ENCODE data around the gene RUNDC1.

RUNDC1 gene

DNA sequence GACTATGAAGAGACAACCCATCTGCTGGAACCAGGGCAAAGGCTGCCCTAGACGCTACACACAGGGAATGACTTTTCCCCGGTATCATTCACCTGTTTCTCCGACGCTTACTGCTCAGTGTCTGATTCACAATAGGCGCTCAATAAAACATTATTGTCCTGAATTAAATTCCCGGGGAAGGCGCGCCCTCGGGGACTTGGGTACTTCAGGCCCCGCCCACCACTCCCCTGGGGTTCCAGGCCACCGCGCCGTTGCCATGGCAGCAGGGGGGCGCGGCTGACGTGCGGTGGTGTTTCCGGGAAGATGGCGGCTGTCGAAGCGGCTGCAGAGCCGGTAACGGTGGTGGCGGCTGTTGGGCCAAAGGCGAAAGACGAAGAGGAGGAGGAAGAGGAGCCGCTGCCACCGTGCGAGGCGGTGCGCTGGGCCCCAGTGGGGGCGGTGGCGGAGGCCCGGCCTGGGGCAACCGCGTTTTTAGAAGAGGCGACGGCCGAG, at the start of gene RUNDC1:
Gene RUNDC1, plus strand, starts transcription at position 292 of the 492 bp plus-strand sequence. Its CDS starts 12 bp downstream, at position 304.
- no peaks in the 10 kb centered on the region for H3K27me3 ChIP-seq (replicated peaks; ENCODE audit: control insufficient read depth, insufficient read depth, low read length)
- peak within 1 kb of the TSS; percentile 85 for H3K9ac ChIP-seq (ENCODE audit: low read length)
- H3K9me3 ChIP-seq (ENCODE audit: control insufficient read depth, low read length): no peaks in the 10 kb centered on the region
- no peaks in the 10 kb centered on the region for H3K36me3 ChIP-seq (ENCODE audit: control insufficient read depth, insufficient read depth, low read length, severe bottlenecking)
- DNase-seq (ENCODE audit: low read depth): peak; percentile 97
- H3K4me3 ChIP-seq (ENCODE audit: low read length): peak within 1 kb of the TSS; percentile 90
- H3K4me1 ChIP-seq (ENCODE audit: control insufficient read depth, insufficient read depth, low read length): peaks cover 30% of the 10 kb centered on the region

DNA sequence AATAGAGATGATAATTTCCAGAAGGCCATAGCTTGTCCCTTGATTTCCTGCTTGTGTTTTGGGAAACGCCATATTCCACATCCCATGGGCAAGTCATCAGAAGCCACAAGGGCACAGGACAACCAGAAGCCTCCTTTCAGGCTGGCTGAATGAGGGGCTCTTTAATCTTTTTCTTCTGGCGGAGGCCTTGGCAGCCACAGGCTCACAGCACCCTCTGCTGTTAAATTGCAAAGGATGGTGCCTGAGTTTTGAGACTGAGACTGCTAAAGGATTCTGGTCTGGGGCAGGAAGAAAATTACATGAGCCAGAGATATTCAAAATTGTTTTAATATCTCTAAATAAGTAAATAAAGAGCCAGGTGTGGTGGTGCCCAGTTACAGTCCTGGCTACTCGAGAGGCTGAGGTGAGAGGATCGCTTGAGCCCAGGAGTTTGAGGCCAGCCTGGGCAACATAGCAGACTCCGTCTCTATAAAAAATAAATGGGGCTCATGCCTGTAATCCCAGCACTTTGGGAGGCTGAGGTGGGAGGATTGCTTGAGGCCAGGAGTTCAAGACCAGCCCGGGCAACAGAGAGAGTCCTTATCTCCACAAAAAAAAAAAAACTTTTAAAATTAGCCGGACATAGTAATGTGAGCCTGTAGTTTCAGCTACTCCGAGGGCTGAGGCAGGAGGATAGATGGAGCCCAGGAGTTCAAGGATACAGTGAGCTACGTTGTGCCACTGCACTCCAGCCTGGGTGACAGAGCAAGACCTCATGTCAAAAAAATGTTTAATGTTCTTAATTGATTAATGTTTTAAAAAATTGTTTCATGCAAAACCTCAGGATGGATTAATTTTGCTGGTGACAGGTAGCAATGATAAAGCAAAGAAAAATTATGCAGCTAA, 42.4 kb upstream of the RUNDC1 start:
- H3K27me3 ChIP-seq (replicated peaks; ENCODE audit: control insufficient read depth, insufficient read depth, low read length): peaks cover 9% of the 10 kb centered on the region
- H3K9me3 ChIP-seq (ENCODE audit: control insufficient read depth, low read length): no peaks in the 10 kb centered on the region
- H3K4me1 ChIP-seq (ENCODE audit: control insufficient read depth, insufficient read depth, low read length): no peaks in the 10 kb centered on the region
- H3K9ac ChIP-seq (ENCODE audit: low read length): no peak overlapping the region
- DNase-seq (ENCODE audit: low read depth): peak; percentile 83
- no peak overlapping the region for H3K4me3 ChIP-seq (ENCODE audit: low read length)
- H3K36me3 ChIP-seq (ENCODE audit: control insufficient read depth, insufficient read depth, low read length, severe bottlenecking): no peaks in the 10 kb centered on the region

DNA sequence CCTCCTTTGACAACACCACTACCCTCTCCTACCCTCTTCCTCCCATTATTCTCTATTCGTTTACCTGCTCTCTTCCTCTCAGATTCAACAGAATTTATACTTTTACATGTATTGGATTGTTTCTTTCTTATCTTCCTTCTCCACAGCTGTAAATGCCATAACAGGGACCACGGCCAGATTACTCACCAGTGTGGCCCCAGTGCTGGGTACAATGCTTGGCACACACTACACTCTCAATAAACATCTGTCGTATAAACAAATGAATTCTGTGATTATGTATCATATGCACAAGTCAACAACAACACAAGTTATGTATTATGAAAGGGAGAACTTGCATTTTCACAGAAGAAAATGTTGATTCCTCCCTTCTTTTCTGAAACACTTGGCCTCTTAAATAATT, 36.2 kb upstream of the RUNDC1 start:
- DNase-seq (ENCODE audit: low read depth): peak; percentile 31
- H3K27me3 ChIP-seq (replicated peaks; ENCODE audit: control insufficient read depth, insufficient read depth, low read length): peaks cover 2% of the 10 kb centered on the region
- no peaks in the 10 kb centered on the region for H3K9me3 ChIP-seq (ENCODE audit: control insufficient read depth, low read length)
- H3K9ac ChIP-seq (ENCODE audit: low read length): no peak overlapping the region
- no peak overlapping the region for H3K4me3 ChIP-seq (ENCODE audit: low read length)
- H3K36me3 ChIP-seq (ENCODE audit: control insufficient read depth, insufficient read depth, low read length, severe bottlenecking): peaks cover 8% of the 10 kb centered on the region
- peaks cover 16% of the 10 kb centered on the region for H3K4me1 ChIP-seq (ENCODE audit: control insufficient read depth, insufficient read depth, low read length)

DNA sequence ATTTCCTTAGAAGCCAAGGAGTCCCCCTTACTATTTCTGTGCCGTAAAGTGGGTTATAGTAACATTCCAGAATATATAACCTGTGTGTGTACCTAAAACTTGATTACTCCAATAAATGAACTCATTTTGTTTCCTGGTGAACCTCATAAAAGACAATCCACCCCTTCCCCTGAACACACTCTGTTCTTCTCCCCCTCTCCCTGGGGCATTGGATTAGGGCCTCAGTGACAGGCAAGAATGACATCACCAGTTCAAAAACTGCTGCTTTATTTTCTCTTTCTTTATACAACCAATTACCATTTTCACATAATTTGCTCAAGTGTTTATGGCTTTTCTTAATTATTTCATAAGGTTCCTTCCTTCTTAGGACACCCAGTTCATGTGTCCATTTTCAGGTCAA, 33.6 kb upstream of the RUNDC1 start:
- H3K27me3 ChIP-seq (replicated peaks; ENCODE audit: control insufficient read depth, insufficient read depth, low read length): no peaks in the 10 kb centered on the region
- H3K9ac ChIP-seq (ENCODE audit: low read length): no peak overlapping the region
- no peaks in the 10 kb centered on the region for H3K9me3 ChIP-seq (ENCODE audit: control insufficient read depth, low read length)
- peaks cover 30% of the 10 kb centered on the region for H3K36me3 ChIP-seq (ENCODE audit: control insufficient read depth, insufficient read depth, low read length, severe bottlenecking)
- no peak overlapping the region for H3K4me3 ChIP-seq (ENCODE audit: low read length)
- no peak for DNase-seq (ENCODE audit: low read depth)
- peaks cover 16% of the 10 kb centered on the region for H3K4me1 ChIP-seq (ENCODE audit: control insufficient read depth, insufficient read depth, low read length)

DNA sequence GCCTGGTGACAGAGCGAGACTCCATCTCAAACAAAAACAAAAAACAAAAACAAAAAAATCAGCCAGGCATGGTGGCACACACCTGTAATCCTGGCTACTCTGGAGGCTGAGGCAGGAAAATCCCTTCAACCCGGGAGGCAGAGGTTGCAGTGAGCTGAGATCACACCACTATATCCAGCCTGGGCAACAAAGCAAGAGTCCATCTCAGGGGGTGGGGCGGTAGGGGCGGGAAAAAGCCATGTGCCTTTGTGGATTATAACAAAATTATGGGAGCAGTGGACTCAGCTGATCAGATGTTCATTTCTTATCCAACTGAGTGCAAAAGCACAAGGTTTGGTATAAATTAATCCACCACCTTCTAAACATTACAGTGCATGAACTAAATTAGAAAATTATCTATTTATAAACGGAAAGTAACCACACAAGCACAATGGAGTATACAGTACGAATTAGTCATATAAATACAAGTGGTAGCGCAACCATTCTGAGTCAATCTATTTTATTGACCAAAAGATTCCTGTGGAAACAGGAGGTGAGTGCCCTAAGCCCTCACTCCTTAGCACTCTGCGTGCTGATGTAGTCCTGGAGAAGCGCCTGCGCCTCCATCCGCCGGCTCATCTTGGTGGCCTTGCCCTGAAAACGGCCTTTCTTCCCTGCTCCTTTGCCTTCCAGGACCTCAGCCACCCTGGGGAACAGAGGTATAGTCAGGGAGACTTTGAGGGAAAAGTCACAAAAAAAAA, 30.2 kb upstream of the RUNDC1 start:
- no peak overlapping the region for H3K4me3 ChIP-seq (ENCODE audit: low read length)
- H3K9ac ChIP-seq (ENCODE audit: low read length): no peak overlapping the region
- no peaks in the 10 kb centered on the region for H3K9me3 ChIP-seq (ENCODE audit: control insufficient read depth, low read length)
- no peak for DNase-seq (ENCODE audit: low read depth)
- H3K4me1 ChIP-seq (ENCODE audit: control insufficient read depth, insufficient read depth, low read length): peaks cover 21% of the 10 kb centered on the region
- no peaks in the 10 kb centered on the region for H3K27me3 ChIP-seq (replicated peaks; ENCODE audit: control insufficient read depth, insufficient read depth, low read length)
- peaks cover 61% of the 10 kb centered on the region for H3K36me3 ChIP-seq (ENCODE audit: control insufficient read depth, insufficient read depth, low read length, severe bottlenecking)

DNA sequence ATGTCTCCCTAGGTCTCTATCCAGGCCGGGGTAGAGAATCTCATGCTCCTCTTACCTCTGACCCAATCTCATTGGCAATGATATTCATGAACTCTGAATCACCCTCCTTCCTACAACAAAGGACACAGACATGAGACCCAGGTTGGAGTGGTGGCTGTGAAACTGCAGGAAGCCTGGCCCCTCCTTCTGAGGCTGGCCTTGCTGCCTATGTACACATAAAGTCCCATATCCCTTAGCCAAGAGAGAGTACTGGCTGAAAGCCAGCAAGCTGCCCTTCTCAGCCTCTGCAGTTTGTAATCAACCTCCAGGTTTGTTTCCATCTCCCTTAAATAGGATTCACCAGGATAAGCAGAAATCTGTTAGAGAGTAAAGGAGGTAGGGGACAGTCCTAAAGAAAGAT, 26.7 kb upstream of the RUNDC1 start:
- DNase-seq (ENCODE audit: low read depth): no peak
- Histone ChIP-seq H3K4me3 (ENCODE audit: low read length) (no peak overlapping the region), H3K4me1 (ENCODE audit: control insufficient read depth, insufficient read depth, low read length) (peaks cover 6% of the 10 kb centered on the region), H3K9ac (ENCODE audit: low read length) (no peak overlapping the region), H3K9me3 (ENCODE audit: control insufficient read depth, low read length) (no peaks in the 10 kb centered on the region), H3K27me3 (replicated peaks; ENCODE audit: control insufficient read depth, insufficient read depth, low read length) (no peaks in the 10 kb centered on the region), H3K36me3 (ENCODE audit: control insufficient read depth, insufficient read depth, low read length, severe bottlenecking) (peaks cover 83% of the 10 kb centered on the region)

DNA sequence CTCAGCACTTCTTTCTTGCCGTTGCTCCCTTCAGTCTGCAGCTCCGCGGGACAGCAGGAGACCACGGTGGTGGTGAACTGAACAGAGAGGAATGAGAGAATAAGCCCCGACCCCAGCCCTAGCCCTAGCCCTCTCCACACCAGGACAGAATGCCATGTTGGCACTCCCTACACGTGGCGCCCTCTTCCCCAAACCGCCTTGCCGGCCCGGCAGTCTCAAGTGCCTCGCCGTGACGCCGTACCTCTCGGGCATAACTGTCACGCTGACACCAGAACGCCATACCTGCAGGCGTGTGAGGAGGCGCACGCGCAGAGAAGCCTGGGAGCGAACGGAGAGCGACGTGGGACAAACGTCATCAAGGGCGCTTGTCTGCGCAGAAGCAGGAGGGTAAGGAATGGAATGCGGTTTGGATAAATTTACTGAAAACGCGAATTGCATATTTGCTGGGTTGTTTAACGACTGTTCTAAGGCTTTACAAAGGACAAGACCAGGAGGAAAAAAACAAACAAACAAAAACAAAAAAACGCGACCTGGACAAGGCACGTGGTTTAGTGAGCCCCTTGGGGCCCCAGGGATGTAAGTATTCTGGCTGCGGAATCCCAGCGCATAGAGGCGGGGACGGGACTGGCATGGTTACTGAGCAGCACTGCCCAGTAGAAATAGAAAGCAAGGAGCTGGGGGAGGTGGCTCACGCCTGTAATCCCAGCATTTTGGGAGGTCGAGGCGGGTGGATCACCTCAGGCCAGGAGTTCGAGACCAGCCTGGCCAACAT, 16.0 kb upstream of the RUNDC1 start, which contains the start of gene AARSD1:
Gene AARSD1, minus strand, starts transcription at position 294 of the 772 bp plus-strand sequence. Its CDS starts 14 bp downstream, at position 280.
- peak within 1 kb of the TSS; percentile 95 for H3K4me3 ChIP-seq (ENCODE audit: low read length)
- H3K9me3 ChIP-seq (ENCODE audit: control insufficient read depth, low read length): no peaks in the 10 kb centered on the region
- no peaks in the 10 kb centered on the region for H3K27me3 ChIP-seq (replicated peaks; ENCODE audit: control insufficient read depth, insufficient read depth, low read length)
- H3K4me1 ChIP-seq (ENCODE audit: control insufficient read depth, insufficient read depth, low read length): peaks cover 13% of the 10 kb centered on the region
- DNase-seq (ENCODE audit: low read depth): peak; percentile 96
- peaks cover 29% of the 10 kb centered on the region for H3K36me3 ChIP-seq (ENCODE audit: control insufficient read depth, insufficient read depth, low read length, severe bottlenecking)
- H3K9ac ChIP-seq (ENCODE audit: low read length): peak within 1 kb of the TSS; percentile 93

DNA sequence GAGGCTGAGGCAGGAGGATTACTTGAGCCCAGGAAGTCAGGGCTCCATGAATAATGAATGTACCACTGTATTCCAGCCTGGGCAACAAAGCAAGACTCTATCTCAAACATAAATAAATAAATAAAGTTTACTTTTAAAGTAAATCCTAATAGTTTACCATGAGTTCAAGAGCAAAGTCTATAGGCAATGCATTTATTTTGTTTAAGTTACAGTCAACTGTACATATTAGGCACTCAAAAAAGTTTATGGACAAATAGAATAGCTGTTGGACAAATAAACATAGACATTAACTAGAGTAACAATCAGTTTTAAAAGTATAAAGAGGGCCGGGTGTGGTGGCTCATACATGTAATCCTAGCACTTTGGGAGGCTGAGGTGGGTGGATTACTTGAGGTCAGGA, 12.4 kb upstream of the RUNDC1 start:
- no peaks in the 10 kb centered on the region for H3K9me3 ChIP-seq (ENCODE audit: control insufficient read depth, low read length)
- no peak for DNase-seq (ENCODE audit: low read depth)
- no peaks in the 10 kb centered on the region for H3K27me3 ChIP-seq (replicated peaks; ENCODE audit: control insufficient read depth, insufficient read depth, low read length)
- H3K4me1 ChIP-seq (ENCODE audit: control insufficient read depth, insufficient read depth, low read length): peaks cover 13% of the 10 kb centered on the region
- no peak overlapping the region for H3K9ac ChIP-seq (ENCODE audit: low read length)
- no peaks in the 10 kb centered on the region for H3K36me3 ChIP-seq (ENCODE audit: control insufficient read depth, insufficient read depth, low read length, severe bottlenecking)
- no peak overlapping the region for H3K4me3 ChIP-seq (ENCODE audit: low read length)

DNA sequence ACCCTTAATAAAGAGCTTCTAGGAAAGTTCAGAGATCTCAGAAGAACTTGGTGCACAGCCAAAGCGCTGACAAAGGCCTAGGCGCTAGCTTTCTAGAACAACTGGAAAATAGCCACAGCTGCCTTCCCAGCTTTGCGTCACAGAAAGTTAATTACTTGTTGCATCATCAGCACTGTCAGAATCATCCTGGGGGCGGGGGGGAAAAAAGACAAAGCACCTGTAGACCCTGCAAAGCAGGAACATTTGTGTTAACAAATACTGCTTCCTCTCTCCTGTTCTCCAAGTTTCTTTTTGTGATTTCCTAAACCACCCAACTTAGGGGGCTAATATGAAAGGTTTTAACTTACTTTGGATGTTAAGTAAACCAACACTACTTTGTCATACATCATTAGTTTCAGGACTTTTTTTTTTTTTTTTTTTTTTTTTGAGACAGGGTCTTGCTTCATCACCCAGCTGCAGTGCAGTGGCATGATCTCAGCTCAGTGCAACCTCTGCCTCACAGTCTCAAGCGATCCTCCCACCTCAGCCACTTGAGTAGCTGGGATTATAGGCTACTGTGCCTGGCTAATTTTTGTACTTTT, 11.3 kb upstream of the RUNDC1 start:
- Histone ChIP-seq H3K36me3 (ENCODE audit: control insufficient read depth, insufficient read depth, low read length, severe bottlenecking) (no peaks in the 10 kb centered on the region), H3K4me3 (ENCODE audit: low read length) (no peak overlapping the region), H3K4me1 (ENCODE audit: control insufficient read depth, insufficient read depth, low read length) (peaks cover 9% of the 10 kb centered on the region), H3K9ac (ENCODE audit: low read length) (no peak overlapping the region), H3K9me3 (ENCODE audit: control insufficient read depth, low read length) (no peaks in the 10 kb centered on the region), H3K27me3 (replicated peaks; ENCODE audit: control insufficient read depth, insufficient read depth, low read length) (no peaks in the 10 kb centered on the region)
- no peak for DNase-seq (ENCODE audit: low read depth)

DNA sequence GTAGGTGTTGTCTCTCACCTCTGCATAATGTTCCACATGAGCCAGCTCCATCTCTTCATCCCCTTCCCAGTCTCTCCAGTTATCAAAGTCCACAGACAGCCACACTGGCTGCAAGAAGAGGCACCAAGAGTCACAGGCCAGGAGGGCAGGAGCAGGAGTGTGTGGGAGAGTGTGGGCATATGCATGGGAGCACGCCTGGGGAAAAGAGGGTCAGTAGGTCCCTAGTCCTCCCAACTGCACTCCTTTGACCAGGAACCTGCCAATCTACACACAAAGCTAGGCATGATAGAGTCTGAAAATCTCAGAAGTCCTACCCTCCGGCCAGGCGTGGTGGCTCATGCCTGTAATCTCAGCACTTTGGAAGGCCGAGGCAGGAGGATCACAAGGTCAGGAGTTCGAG, 8.8 kb upstream of the RUNDC1 start:
- H3K4me1 ChIP-seq (ENCODE audit: control insufficient read depth, insufficient read depth, low read length): peaks cover 9% of the 10 kb centered on the region
- no peaks in the 10 kb centered on the region for H3K36me3 ChIP-seq (ENCODE audit: control insufficient read depth, insufficient read depth, low read length, severe bottlenecking)
- no peak for DNase-seq (ENCODE audit: low read depth)
- no peaks in the 10 kb centered on the region for H3K27me3 ChIP-seq (replicated peaks; ENCODE audit: control insufficient read depth, insufficient read depth, low read length)
- no peak overlapping the region for H3K9ac ChIP-seq (ENCODE audit: low read length)
- H3K4me3 ChIP-seq (ENCODE audit: low read length): no peak overlapping the region
- H3K9me3 ChIP-seq (ENCODE audit: control insufficient read depth, low read length): no peaks in the 10 kb centered on the region
